Osteoblast (primary cell): ENCODE measurements around the gene TMC2. TPM values are rescaled to one million over a fixed set of nuclear protein-coding genes. Genes with fewer than 3 reads are reported as not detected.

Experiments
- DNase-seq: peaks from one replicate; pipeline ENCODE4 v3.0.0; 2011; ENCODE audit warnings: low spot score, mixed read lengths; ENCODE audit not compliant: insufficient read length; ENCODE audit errors: missing footprints
- H2AFZ ChIP-seq: 2 replicates; pipeline ENCODE4 v1.6.0; 2011; ENCODE audit warnings: mild to moderate bottlenecking, low read length
- H3K27ac ChIP-seq: 2 replicates; pipeline ENCODE4 v1.5.1; 2011; ENCODE audit warnings: mild to moderate bottlenecking, low read depth, low read length, moderate library complexity
- H3K27me3 ChIP-seq: 2 replicates; pipeline ENCODE4 v1.6.0; 2012; ENCODE audit warnings: mild to moderate bottlenecking, control low read depth, inconsistent platforms, low read length, moderate library complexity; ENCODE audit not compliant: insufficient read depth
- H3K36me3 ChIP-seq: 2 replicates; pipeline ENCODE4 v1.5.1; 2011; ENCODE audit warnings: mild to moderate bottlenecking, low read length, control low read depth, moderate library complexity; ENCODE audit not compliant: insufficient read depth
- H3K4me1 ChIP-seq: 2 replicates; pipeline ENCODE4 v1.5.1; 2011; ENCODE audit warnings: mild to moderate bottlenecking, low read length, control low read depth, moderate library complexity; ENCODE audit not compliant: insufficient read depth
- H3K4me2 ChIP-seq: 2 replicates; pipeline ENCODE4 v1.6.0; 2011; ENCODE audit warnings: mild to moderate bottlenecking, low read length; ENCODE audit not compliant: insufficient read depth
- H3K4me3 ChIP-seq: fragments of 200-600 bp; sonication (generic); 3 replicates; pipeline ENCODE4 v1.5.1; 2012; ENCODE audit warnings: mild to moderate bottlenecking, low read length, inconsistent platforms; ENCODE audit not compliant: insufficient read depth
- H3K79me2 ChIP-seq: 2 replicates; pipeline ENCODE4 v1.6.0; 2012; ENCODE audit warnings: mild to moderate bottlenecking, low read length, control low read depth, inconsistent platforms; ENCODE audit not compliant: insufficient read depth
- H3K9me3 ChIP-seq: 2 replicates; pipeline ENCODE4 v1.5.1; 2011; ENCODE audit warnings: low read depth, low read length, control low read depth
- H4K20me1 ChIP-seq: 2 replicates; pipeline ENCODE4 v1.6.0; 2012; ENCODE audit warnings: mild to moderate bottlenecking, low read length, control low read depth; ENCODE audit not compliant: insufficient read depth
- CTCF ChIP-seq: IDR thresholded peaks from 2 replicates; pipeline ENCODE4 v1.5.1; 2011; ENCODE audit warnings: mild to moderate bottlenecking, low read depth, low read length, moderate library complexity; ENCODE audit errors: extremely low read depth
- total RNA-seq: library from RNA; depleted of rRNA; stranded (reverse); fragments of >200 nt; gene quantifications from 2 replicates; pipeline ENCODE4 v1.2.3, GENCODE V29; 2012

The TMC2 gene
- total RNA-seq, 1 donor, result not detected

- H4K20me1 ChIP-seq, result no peaks in the 10 kb centered on the region
- TF ChIP-seq CTCF, result no peak
Measured at GRCh38 chr20:2593756-2594155, 57.4 kb downstream of the TMC2 start.

DNA sequence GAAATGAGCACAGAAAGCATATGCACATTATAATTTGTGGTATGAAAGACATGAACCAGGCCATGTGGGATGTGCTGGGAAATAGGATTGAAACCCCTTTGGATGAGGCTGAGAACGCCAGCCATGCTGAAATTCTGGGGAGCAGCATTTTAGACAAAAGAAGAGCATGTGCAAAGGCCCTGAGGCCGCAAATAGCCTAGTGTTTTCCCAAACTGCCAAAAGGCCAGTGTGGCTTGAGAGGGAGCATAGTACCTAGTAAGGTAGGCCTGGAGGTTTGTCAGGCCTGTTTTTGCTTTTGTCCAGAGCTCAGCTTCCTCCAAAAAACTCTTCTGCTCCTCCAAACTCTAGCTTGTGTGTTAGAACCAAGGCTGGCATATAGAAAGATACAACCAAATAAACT, 58.7 kb downstream of the TMC2 start:
- Histone ChIP-seq H2AFZ (no peak overlapping the region), H3K4me1 (no peaks in the 10 kb centered on the region), H3K27ac (no peak overlapping the region), H3K36me3 (no peaks in the 10 kb centered on the region), H3K79me2 (no peaks in the 10 kb centered on the region), H4K20me1 (no peaks in the 10 kb centered on the region), H3K9me3 (no peaks in the 10 kb centered on the region), H3K4me3 (no peak overlapping the region), H3K4me2 (no peak overlapping the region), H3K27me3 (peaks cover 17% of the 10 kb centered on the region)
- no peak for TF ChIP-seq CTCF
- no peak for DNase-seq

More at GRCh38 chr20:2593756-2594155, 57.4 kb downstream of the TMC2 start:
- no peak overlapping the region for H2AFZ ChIP-seq
- no peak overlapping the region for H3K27ac ChIP-seq
- no peaks in the 10 kb centered on the region for H3K79me2 ChIP-seq
- H3K4me1 ChIP-seq, result no peaks in the 10 kb centered on the region
- H3K4me2 ChIP-seq, result no peak overlapping the region
- H3K4me3 ChIP-seq, result no peak overlapping the region
- no peaks in the 10 kb centered on the region for H3K9me3 ChIP-seq
- no peaks in the 10 kb centered on the region for H3K36me3 ChIP-seq
- H3K27me3 ChIP-seq, result peaks cover 17% of the 10 kb centered on the region
- no peak for DNase-seq

- Histone ChIP-seq H4K20me1 (no peaks in the 10 kb centered on the region), H3K36me3 (no peaks in the 10 kb centered on the region), H3K9me3 (no peaks in the 10 kb centered on the region), H3K4me3 (no peak overlapping the region), H3K27me3 (peaks cover 17% of the 10 kb centered on the region), H2AFZ (no peak overlapping the region), H3K79me2 (no peaks in the 10 kb centered on the region), H3K4me1 (peaks cover under 1% of the 10 kb centered on the region), H3K27ac (no peak overlapping the region), H3K4me2 (no peak overlapping the region)
- no peak for DNase-seq
- TF ChIP-seq CTCF, result no peak
Measured at GRCh38 chr20:2596673-2597279, 60.4 kb downstream of the TMC2 start.

DNA sequence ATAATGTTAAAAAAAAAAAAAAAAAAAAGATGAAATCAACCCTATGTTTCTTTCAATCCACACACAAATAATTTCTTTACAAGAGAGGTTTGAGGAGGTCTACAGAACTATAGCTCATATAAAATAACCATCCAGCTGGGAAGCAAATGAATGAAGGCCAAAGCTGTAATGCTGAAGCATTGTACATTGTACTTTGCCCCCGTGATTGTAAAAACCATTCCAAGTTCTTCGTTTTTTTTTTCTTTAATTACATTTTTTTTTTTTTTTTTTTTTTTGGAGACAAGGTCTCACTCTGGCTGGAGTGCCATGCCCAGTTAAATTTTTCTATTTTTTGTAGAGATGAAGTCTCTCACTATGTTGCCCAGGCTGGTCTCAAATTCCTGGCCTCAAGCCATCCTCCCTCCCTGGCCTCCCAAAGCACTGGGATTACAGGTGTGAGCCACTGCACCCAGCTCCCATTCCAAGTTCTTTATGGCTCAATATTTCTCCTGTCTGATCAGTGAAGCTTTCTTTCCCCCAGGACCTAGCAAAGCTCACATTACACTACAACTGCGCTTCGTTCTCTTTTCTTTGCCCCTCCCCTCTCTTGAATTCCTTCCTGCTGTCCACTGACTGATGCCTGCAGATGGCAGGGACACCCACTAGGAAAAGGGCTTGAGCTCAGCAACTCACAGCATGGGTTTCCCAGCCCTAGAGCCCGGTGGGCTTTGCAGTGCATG, 63.1 kb downstream of the TMC2 start:
- no peak overlapping the region for H2AFZ ChIP-seq
- no peaks in the 10 kb centered on the region for H3K79me2 ChIP-seq
- no peak overlapping the region for H3K4me3 ChIP-seq
- no peak for TF ChIP-seq CTCF
- no peaks in the 10 kb centered on the region for H4K20me1 ChIP-seq
- H3K27ac ChIP-seq, result no peak overlapping the region
- peaks cover 3% of the 10 kb centered on the region for H3K27me3 ChIP-seq
- peaks cover 6% of the 10 kb centered on the region for H3K4me1 ChIP-seq
- DNase-seq, result no peak
- H3K36me3 ChIP-seq, result no peaks in the 10 kb centered on the region
- no peaks in the 10 kb centered on the region for H3K9me3 ChIP-seq
- no peak overlapping the region for H3K4me2 ChIP-seq
